RWPE2 (cell line): ENCODE measurements around the gene MCM10.

Source experiments
- ATAC-seq: fragments of 200-7000 bp; cut with Tn5 transposase; 3 replicates; pipeline ENCODE4 v1.9.1; 2021; ENCODE audit warnings: low read depth
- DNase-seq: peaks from one replicate; pipeline ENCODE4 v3.0.0-alpha.2; 2020; ENCODE audit warnings: low spot score
- H3K27ac ChIP-seq: fragments of 450-650 bp; 2 replicates; pipeline ENCODE4 v1.5.1; 2017; ENCODE audit warnings: mild to moderate bottlenecking; ENCODE audit not compliant: poor library complexity, severe bottlenecking
- H3K27me3 ChIP-seq: fragments of 250-450 bp; sonication (Bioruptor Pico); 2 replicates; pipeline ENCODE4 v1.5.1; 2021; ENCODE audit warnings: mild to moderate bottlenecking, moderate library complexity; ENCODE audit not compliant: insufficient read depth, poor library complexity, severe bottlenecking
- H3K36me3 ChIP-seq: fragments of 250-450 bp; sonication (Bioruptor Pico); 2 replicates; pipeline ENCODE4 v1.5.1; 2020; ENCODE audit warnings: low read depth, mild to moderate bottlenecking, moderate library complexity
- H3K4me1 ChIP-seq: fragments of 250-450 bp; sonication (Bioruptor Pico); 2 replicates; pipeline ENCODE4 v1.5.1; 2021; ENCODE audit warnings: mild to moderate bottlenecking, moderate library complexity; ENCODE audit not compliant: insufficient read depth, poor library complexity, severe bottlenecking
- H3K4me3 ChIP-seq: fragments of 250-450 bp; sonication (Bioruptor Pico); 2 replicates; pipeline ENCODE4 v1.5.1; 2021; ENCODE audit warnings: mild to moderate bottlenecking, moderate library complexity; ENCODE audit not compliant: severe bottlenecking
- H3K9me3 ChIP-seq: fragments of 250-450 bp; sonication (Bioruptor Pico); 2 replicates; pipeline ENCODE4 v1.5.1; 2021; ENCODE audit warnings: mild to moderate bottlenecking, moderate library complexity; ENCODE audit not compliant: severe bottlenecking
- CTCF ChIP-seq: fragments of 450-650 bp; IDR thresholded peaks from one replicate; pipeline ENCODE4 v1.5.1; 2017; ENCODE audit warnings: mild to moderate bottlenecking, moderate library complexity; ENCODE audit not compliant: poor library complexity, severe bottlenecking

The MCM10 gene

GRCh38 chr10:13225601-13226000, 64.2 kb downstream of the MCM10 start:
- Histone ChIP-seq H3K4me1 (no peaks in the 10 kb centered on the region), H3K27ac (no peak overlapping the region), H3K36me3 (no peaks in the 10 kb centered on the region), H3K9me3 (no peaks in the 10 kb centered on the region), H3K4me3 (no peak overlapping the region), H3K27me3 (no peaks in the 10 kb centered on the region)
- DNase-seq (no peak), ATAC-seq (no peak)
- no peak for TF ChIP-seq CTCF

GRCh38 chr10:13227031-13227430, 65.7 kb downstream of the MCM10 start:
- no peak for TF ChIP-seq CTCF
- ATAC-seq: no peak
- DNase-seq: no peak

GRCh38 chr10:13231190-13231589, 69.8 kb downstream of the MCM10 start:
- Histone ChIP-seq H3K27me3 (no peaks in the 10 kb centered on the region), H3K36me3 (no peaks in the 10 kb centered on the region), H3K4me1 (no peaks in the 10 kb centered on the region), H3K4me3 (no peak overlapping the region), H3K9me3 (no peaks in the 10 kb centered on the region), H3K27ac (no peak overlapping the region)
- ATAC-seq (no peak), DNase-seq (no peak)
- TF ChIP-seq CTCF: no peak

More at GRCh38 chr10:13227031-13227430, 65.7 kb downstream of the MCM10 start:
- Histone ChIP-seq H3K4me1 (no peaks in the 10 kb centered on the region), H3K4me3 (no peak overlapping the region), H3K27ac (no peak overlapping the region), H3K27me3 (no peaks in the 10 kb centered on the region), H3K9me3 (no peaks in the 10 kb centered on the region), H3K36me3 (no peaks in the 10 kb centered on the region)

- ATAC-seq: no peak; the same call in 2 of the 3 replicates
- no peak overlapping the region for H3K4me3 ChIP-seq
- H3K4me1 ChIP-seq: no peaks in the 10 kb centered on the region
- TF ChIP-seq CTCF: no peak
- no peaks in the 10 kb centered on the region for H3K9me3 ChIP-seq
- H3K27ac ChIP-seq: no peak overlapping the region
- no peaks in the 10 kb centered on the region for H3K27me3 ChIP-seq
- no peaks in the 10 kb centered on the region for H3K36me3 ChIP-seq
- no peak for DNase-seq
Observed at GRCh38 chr10:13231808-13232207, 70.5 kb downstream of the MCM10 start.

GRCh38 chr10:13233358-13233757, 72.0 kb downstream of the MCM10 start:
- ATAC-seq (no peak), DNase-seq (no peak)
- TF ChIP-seq CTCF: no peak
- Histone ChIP-seq H3K27ac (no peak overlapping the region), H3K9me3 (no peaks in the 10 kb centered on the region), H3K27me3 (no peaks in the 10 kb centered on the region), H3K4me1 (no peaks in the 10 kb centered on the region), H3K36me3 (no peaks in the 10 kb centered on the region), H3K4me3 (no peak overlapping the region)
